GM15510 (cell line): ENCODE results near the gene LY6G6F.

ENCODE experiments used
- POLR2A ChIP-seq: IDR thresholded peaks from 3 replicates; pipeline ENCODE4 v1.6.1; 2011; ENCODE audit warnings: borderline replicate concordance; ENCODE audit not compliant: insufficient read length; ENCODE audit errors: extremely low read depth

LY6G6F gene

GRCh38 chr6:31665501-31666336, 40.9 kb upstream of the LY6G6F start, which contains the start of gene CSNK2B:
CSNK2B (plus strand) TSS chr6:31666080; CDS start chr6:31666832, 752 bp downstream.
- peak; percentile 79 for TF ChIP-seq POLR2A

GRCh38 chr6:31666337-31666965, 40.2 kb upstream of the LY6G6F start:
- no peak for TF ChIP-seq POLR2A

GRCh38 chr6:31669676-31670075, 37.0 kb upstream of the LY6G6F start, which contains the start of gene LY6G5B:
LY6G5B (plus strand) TSS chr6:31669976; CDS start chr6:31670951, 975 bp downstream.
- TF ChIP-seq POLR2A, result no peak

- no peak for TF ChIP-seq POLR2A
These were observed 30.3 kb upstream of the LY6G6F start for GRCh38 chr6:31676322-31676903.

GRCh38 chr6:31676904-31677303, 29.8 kb upstream of the LY6G6F start:
- no peak for TF ChIP-seq POLR2A

GRCh38 chr6:31677955-31678354, 28.7 kb upstream of the LY6G6F start:
- TF ChIP-seq POLR2A, result no peak

GRCh38 chr6:31680226-31681134, 26.2 kb upstream of the LY6G6F start, which contains the start of gene LY6G5C:
LY6G5C (minus strand) TSS chr6:31681067; CDS start chr6:31680373, 694 bp downstream.
- TF ChIP-seq POLR2A, result no peak

GRCh38 chr6:31681135-31681671, 25.5 kb upstream of the LY6G6F start:
- TF ChIP-seq POLR2A, result peak; percentile 38

- TF ChIP-seq POLR2A, result no peak
These were observed 23.1 kb upstream of the LY6G6F start for GRCh38 chr6:31683591-31683990.

- TF ChIP-seq POLR2A, result no peak
These were observed 20.2 kb upstream of the LY6G6F start for GRCh38 chr6:31686483-31686882.

GRCh38 chr6:31687321-31687720, 19.3 kb upstream of the LY6G6F start:
- no peak for TF ChIP-seq POLR2A

GRCh38 chr6:31687860-31688693, 18.6 kb upstream of the LY6G6F start:
- TF ChIP-seq POLR2A, result no peak

- no peak for TF ChIP-seq POLR2A
These were observed 17.2 kb upstream of the LY6G6F start for GRCh38 chr6:31689249-31690110.
